Hematopoietic multipotent progenitor cell treated with erythropoietin and hydrocortisone succinate and interleukin-3 and kit ligand, for 8 days (in vitro differentiated cells): ENCODE results near the gene RAD51B.

Experiments
- DNase-seq: peaks from one replicate; pipeline ENCODE4 v3.0.0-alpha.2; 2015

RAD51B gene

DNA sequence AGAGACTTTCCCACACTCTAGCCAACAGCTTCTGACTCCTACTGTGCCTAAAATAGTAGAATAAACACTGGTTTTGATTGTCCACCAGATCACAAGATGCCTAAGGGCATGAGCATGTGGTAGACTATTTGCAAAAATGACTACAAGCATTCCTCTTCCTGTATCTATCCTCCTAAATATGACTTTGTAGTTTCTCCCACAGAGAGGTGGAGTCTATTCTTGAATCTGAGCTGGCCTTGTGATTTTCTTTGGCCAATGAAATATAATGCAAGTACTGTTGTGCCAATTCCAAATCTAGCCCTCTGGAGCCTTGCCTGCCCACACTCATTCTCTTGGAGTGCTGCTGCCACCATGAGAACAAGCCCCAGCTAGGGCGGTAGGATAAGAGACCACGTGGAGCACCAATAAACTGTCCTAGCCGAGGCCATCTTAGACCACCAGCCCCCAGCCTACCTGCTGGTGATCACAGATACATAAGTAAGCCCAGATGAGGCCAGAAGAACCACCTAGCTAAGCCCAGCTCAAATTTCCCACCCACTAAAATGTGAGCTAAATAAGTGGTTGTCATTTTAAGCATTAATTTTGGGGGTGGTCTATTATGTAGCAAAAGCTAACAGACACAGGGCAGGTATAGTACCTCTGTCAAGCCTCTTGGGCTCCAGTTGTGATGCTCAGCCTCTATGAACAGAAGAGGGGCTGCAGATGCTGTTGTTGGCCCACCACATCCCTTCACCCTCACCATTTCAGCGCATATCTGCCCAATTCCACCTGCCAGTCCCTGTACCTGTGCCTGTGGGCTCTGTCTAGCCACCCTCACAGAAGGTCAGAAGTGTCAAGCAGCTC is 955.4 kb downstream of the RAD51B start:
- no peak for DNase-seq

DNA sequence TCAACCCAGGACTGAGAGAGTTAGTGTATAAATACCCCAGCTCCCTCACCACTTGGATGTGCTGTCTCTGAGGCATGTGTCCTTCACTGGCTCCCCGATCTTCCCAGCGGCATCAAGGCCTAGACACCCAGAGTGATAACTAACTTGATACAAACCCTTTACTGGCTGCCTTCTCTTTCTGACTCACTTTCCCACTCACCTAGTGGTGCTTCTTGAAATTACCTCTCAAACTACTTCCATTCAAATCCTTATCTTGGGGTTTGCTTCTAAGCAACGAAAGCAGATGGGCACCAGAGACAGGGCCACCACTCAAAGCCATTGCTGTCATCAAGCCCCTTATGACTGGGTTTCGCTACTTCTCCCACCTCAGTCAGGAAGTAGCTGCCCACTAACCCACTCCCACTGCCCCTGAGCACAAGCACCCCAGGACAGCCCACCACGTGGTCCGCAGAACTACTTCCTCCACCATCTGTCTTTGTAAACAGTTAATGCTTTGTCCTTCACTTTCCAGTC is 956.1 kb downstream of the RAD51B start:
- peak; percentile 65 for DNase-seq

DNA sequence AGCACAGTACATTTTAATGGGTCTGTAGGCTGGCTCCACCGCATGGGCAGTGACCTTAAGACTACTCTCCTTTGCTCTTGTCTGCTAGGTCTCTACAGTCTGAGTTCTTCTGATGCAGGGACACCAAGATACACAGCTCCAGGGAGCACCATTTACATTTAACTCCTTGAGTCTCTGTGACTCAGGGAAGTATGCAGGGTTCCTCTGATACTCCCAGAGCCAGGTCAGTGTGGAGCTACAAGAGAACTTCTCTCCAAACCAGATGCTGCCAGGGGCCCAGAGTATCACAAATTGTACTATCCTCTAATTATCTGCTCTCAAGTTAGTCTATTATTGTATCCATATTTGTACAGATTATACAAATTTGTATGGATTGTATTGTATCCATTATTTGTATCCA is 958.1 kb downstream of the RAD51B start:
- DNase-seq = no peak
